Right lobe of liver (tissue), 6 donors: ENCODE measurements around the gene VPS35L. TPM values are rescaled to one million over a fixed set of nuclear protein-coding genes. Genes with fewer than 3 reads are reported as not detected.

Experiments used
- ATAC-seq, 4 donors: fragments of 200-7000 bp; cut with Tn5 transposase; one replicate each; pipeline ENCODE4 v1.9.1; 2020; ENCODE audit warnings: mild to moderate bottlenecking in 4 of 4, moderate library complexity in 4 of 4
- DNase-seq, 3 donors: peaks; one replicate each; pipeline ENCODE4 v3.0.0-alpha.2; 2020
- H3K27ac ChIP-seq, 3 donors: fragments of 200-600 bp; one replicate each; pipeline ENCODE4 v1.8.0; 2022
- H3K27me3 ChIP-seq, 2 donors: fragments of 200-600 bp; one replicate each; pipeline ENCODE4 v1.8.0; 2022
- H3K36me3 ChIP-seq, 4 donors: fragments of 200-600 bp; sonication (generic) in 1 of 4; one replicate each; pipeline versions ENCODE4 v1.5.1 to v1.8.0; 2017 to 2022; ENCODE audit warnings: control low read depth in 1 of 4
- H3K4me1 ChIP-seq, 4 donors: fragments of 200-600 bp; sonication (generic) in 1 of 4; one replicate each; pipeline versions ENCODE4 v1.5.1 to v1.8.0; 2017 to 2022; ENCODE audit warnings: control low read depth in 1 of 4
- H3K4me3 ChIP-seq, 3 donors: fragments of 200-600 bp; one replicate each; pipeline ENCODE4 v1.8.0; 2022
- H3K9me3 ChIP-seq, 4 donors: fragments of 200-600 bp; sonication (generic) in 1 of 4; one replicate each; pipeline versions ENCODE4 v1.5.1 to v1.8.0; 2017 to 2022; ENCODE audit warnings: control low read depth in 1 of 4
- CTCF ChIP-seq, 4 donors: fragments of 200-600 bp in 3 of 4; fragments of 450-650 bp in 1 of 4; IDR thresholded peaks; one replicate each; pipeline versions ENCODE4 v1.5.1 to v1.8.0; 2016 to 2022; ENCODE audit warnings: antibody characterized with exemption in 4 of 4, mild to moderate bottlenecking in 2 of 4
- POLR2A ChIP-seq: fragments of 450-650 bp; IDR thresholded peaks from one replicate; pipeline ENCODE4 v1.6.1; 2017; ENCODE audit warnings: antibody characterized with exemption, mild to moderate bottlenecking
- WGBS: methylation state at CpG from one replicate; pipeline ENCODE4 v1.1.6; 2018; ENCODE audit warnings: low coverage, low lambda C conversion rate; ENCODE audit not compliant: insufficient coverage; ENCODE audit errors: missing lambda C conversion rate; 5-methylcytosine and 5-hydroxymethylcytosine counted together
- intact Hi-C, 2 donors: fragments of 100-400 bp; cut with DNase I; formaldehyde crosslinking; loops; one replicate each; pipeline versions ENCODE4 v1.11.2 to v1.14.1; 2022
- total RNA-seq, 6 experiments: library from RNA; depleted of rRNA in 2 of 6; stranded (reverse); fragments of >200 nt in 2 of 6; fragmentation: NEBNext Ultra II Directional in 3 of 6; extraction: Animal tissue kit (Norgen Biotek cat#: 25700) in 3 of 6; gene quantifications; one replicate each; pipeline versions ENCODE4 v1.1.0 to v1.2.4, GENCODE V29; 2016 to 2023
- donor health status: DM: no; HTN: yes; CAD: no.
- donor health status: DM: no; HTN: no; CAD: no.
- donor health status: DM: no; HTN: no; CAD: no.
- donor health status: DM: no; HTN: yes; CAD: no.
- donor health status: DM: no; HTN: yes; CAD: no.

VPS35L gene
- total RNA-seq, 6 experiments from 2014 or later = 19.3 to 24.3 (median 20.4) TPM

GRCh38 chr16:19525385-19525723 is 30.1 kb upstream of the VPS35L start:
- Histone ChIP-seq H3K4me1 (no peaks in the 10 kb centered on the region), H3K36me3 (peaks cover 0 to 2% (median 0%) of the 10 kb centered on the region in 4 donors), H3K9me3 (no peaks in the 10 kb centered on the region), H3K27me3 (no peaks in the 10 kb centered on the region), H3K4me3 (peak overlapping the region in 1 of 3 donors; percentile 83), H3K27ac (no peak overlapping the region)
- intact Hi-C loops = no loop called here
- DNase-seq = no peak
- WGBS = 100% methylated on average over 2 of the region's 2 CpGs
- no peak for TF ChIP-seq POLR2A
- TF ChIP-seq CTCF (IDR thresholded peaks at IDR 0.05) = no peak
- ATAC-seq = no peak

DNA sequence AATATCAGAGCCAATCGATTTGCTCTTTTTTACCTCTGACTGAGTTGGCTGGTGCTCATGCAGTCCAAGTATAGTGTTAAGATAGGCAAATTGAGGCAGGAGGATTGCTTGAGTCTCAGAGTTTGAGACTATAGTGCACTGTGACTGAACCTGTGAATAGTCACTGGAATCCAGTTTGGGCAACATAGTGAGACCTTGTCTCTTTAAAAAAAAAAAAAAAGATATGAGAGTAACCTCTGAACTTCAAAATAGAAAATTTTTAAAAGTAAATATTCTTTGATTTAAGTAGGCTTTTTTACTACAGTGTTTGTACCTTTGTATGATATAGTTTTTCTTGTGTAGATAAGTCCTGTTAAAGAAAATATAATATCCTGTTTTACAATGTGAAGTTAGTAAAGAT is 28.3 kb upstream of the VPS35L start:
- Histone ChIP-seq H3K36me3 (peaks cover 0 to 2% (median 0%) of the 10 kb centered on the region in 4 donors), H3K4me1 (no peaks in the 10 kb centered on the region), H3K27ac (no peak overlapping the region), H3K27me3 (no peaks in the 10 kb centered on the region), H3K9me3 (no peaks in the 10 kb centered on the region), H3K4me3 (no peak overlapping the region)
- ATAC-seq (no peak), DNase-seq (no peak)
- 91% methylated on average over 1 of the region's 1 CpG for WGBS
- intact Hi-C loops = no loop called here
- TF ChIP-seq CTCF (IDR thresholded peaks at IDR 0.05) = no peak
- TF ChIP-seq POLR2A = no peak

DNA sequence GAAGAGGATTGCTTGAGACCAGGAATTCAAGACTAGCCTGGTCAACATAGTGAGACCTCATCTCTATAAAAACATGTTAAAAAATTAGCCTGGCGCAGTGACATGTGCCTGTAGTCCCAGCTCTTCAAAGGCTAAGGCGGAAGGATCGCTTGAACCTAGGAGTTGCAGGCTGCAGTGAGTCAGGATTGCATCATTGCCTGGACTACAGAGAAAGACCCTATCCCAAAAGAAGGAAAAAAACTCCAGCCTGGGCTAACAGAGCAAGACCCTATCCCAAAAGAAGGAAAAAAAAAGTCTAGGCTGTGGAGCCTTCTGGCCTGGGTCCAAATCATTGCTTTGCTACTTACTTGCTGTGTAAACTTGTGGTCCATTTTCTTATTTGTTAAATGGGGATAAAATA is 26.8 kb upstream of the VPS35L start:
- H3K9me3 ChIP-seq = no peaks in the 10 kb centered on the region
- no peak overlapping the region for H3K4me3 ChIP-seq
- peaks cover 0 to 12% (median 0%) of the 10 kb centered on the region in 4 donors for H3K36me3 ChIP-seq
- 90% methylated on average over 2 of the region's 3 CpGs for WGBS
- no peak overlapping the region for H3K27ac ChIP-seq
- intact Hi-C loops = no loop called here
- no peaks in the 10 kb centered on the region for H3K4me1 ChIP-seq
- ATAC-seq (no peak), DNase-seq (no peak)
- no peak for TF ChIP-seq CTCF (IDR thresholded peaks at IDR 0.05)
- no peak for TF ChIP-seq POLR2A
- no peaks in the 10 kb centered on the region for H3K27me3 ChIP-seq

DNA sequence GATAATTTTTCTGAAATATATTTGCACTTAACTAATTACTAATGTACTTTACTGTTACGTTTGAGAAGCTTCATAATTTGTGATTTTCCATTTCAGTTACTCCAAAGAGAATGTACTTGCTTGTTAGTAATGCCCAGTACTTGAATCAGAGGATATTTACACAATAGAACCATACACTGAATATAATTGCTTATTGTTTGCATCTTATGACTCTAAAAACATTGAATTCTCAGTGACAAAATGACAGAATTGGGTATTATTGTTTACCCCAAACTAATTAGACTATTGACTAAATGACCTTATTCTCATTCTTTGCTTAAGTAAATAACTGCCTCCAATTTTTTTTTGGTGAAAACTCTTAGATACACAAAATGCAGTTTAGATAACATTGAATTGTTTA is 22.9 kb upstream of the VPS35L start:
- ATAC-seq (no peak), DNase-seq (no peak)
- intact Hi-C loops = no loop called here
- no peaks in the 10 kb centered on the region for H3K4me1 ChIP-seq
- no peaks in the 10 kb centered on the region for H3K9me3 ChIP-seq
- H3K27me3 ChIP-seq = no peaks in the 10 kb centered on the region
- TF ChIP-seq POLR2A (no peak), CTCF (IDR thresholded peaks at IDR 0.05) (no peak)
- H3K27ac ChIP-seq = no peak overlapping the region
- H3K4me3 ChIP-seq = no peak overlapping the region
- 100% methylated on average over 1 of the region's 1 CpG for WGBS
- H3K36me3 ChIP-seq = peaks cover 0 to 12% (median 0%) of the 10 kb centered on the region in 4 donors
